Stomach (tissue), 4 donors: ENCODE measurements around the gene HUS1B.

ENCODE experiments used
- POLR2A ChIP-seq, 4 donors: fragments of 450-650 bp; IDR thresholded peaks; one replicate each; pipeline ENCODE4 v1.6.1; 2016; ENCODE audit warnings: antibody characterized with exemption in 4 of 4, control low read depth in 2 of 4, mild to moderate bottlenecking in 1 of 4, moderate library complexity in 1 of 4
- POLR2AphosphoS5 ChIP-seq, 3 donors: sonication (generic); formaldehyde crosslinking; IDR thresholded peaks; one replicate each; pipeline ENCODE4 v1.6.1; 2016; ENCODE audit warnings: antibody characterized with exemption in 3 of 3
- TF ChIP-seq, protein P1 (sequence below), 7 experiments: fragments of 450-650 bp in 4 of 7; fragments of 200-600 bp in 3 of 7; sonication (generic) in 3 of 7; IDR thresholded peaks; one replicate each; pipeline ENCODE4 v1.5.1; 2016 to 2019; ENCODE audit warnings: antibody characterized with exemption in 7 of 7, control low read depth in 2 of 7, mild to moderate bottlenecking in 1 of 7

DNA sequence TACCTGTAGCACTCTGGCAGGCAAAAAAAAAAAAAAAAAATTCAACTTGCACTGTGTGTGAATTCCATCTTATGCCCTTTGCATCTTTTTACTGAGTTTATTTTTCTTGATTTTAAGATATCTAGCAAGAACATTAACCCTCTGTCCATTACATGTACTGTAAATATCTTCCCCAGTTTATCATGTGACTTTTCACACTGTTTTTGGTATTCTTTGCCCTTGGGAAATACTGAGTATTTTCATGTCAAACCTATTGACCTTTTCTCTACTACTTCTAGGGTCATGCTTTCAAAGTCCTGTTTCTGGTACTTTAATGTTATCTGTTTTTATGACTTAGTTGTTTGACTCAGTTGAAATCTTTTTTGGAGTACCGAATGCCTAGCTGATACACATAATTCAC, 843 bp upstream of the HUS1B start:
- TF ChIP-seq POLR2A (IDR thresholded peaks at IDR 0.05) (no peak), POLR2AphosphoS5 (IDR thresholded peaks at IDR 0.05) (no peak)
- TF ChIP-seq, protein P1, sequence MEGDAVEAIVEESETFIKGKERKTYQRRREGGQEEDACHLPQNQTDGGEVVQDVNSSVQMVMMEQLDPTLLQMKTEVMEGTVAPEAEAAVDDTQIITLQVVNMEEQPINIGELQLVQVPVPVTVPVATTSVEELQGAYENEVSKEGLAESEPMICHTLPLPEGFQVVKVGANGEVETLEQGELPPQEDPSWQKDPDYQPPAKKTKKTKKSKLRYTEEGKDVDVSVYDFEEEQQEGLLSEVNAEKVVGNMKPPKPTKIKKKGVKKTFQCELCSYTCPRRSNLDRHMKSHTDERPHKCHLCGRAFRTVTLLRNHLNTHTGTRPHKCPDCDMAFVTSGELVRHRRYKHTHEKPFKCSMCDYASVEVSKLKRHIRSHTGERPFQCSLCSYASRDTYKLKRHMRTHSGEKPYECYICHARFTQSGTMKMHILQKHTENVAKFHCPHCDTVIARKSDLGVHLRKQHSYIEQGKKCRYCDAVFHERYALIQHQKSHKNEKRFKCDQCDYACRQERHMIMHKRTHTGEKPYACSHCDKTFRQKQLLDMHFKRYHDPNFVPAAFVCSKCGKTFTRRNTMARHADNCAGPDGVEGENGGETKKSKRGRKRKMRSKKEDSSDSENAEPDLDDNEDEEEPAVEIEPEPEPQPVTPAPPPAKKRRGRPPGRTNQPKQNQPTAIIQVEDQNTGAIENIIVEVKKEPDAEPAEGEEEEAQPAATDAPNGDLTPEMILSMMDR (IDR thresholded peaks at IDR 0.05), result no peak
